MM.1S (cell line): ENCODE measurements around the gene CCDC28B.

Source experiments
- CTCF ChIP-seq: fragments of 300-600 bp; sonication (generic); IDR thresholded peaks from 2 replicates; pipeline ENCODE4 v1.5.1; 2016; ENCODE audit warnings: antibody characterized with exemption, low read length, mixed read lengths
- EZH2 ChIP-seq: fragments of 300-600 bp; sonication (generic); optimal IDR thresholded peaks from 2 replicates; pipeline ENCODE3; 2017; ENCODE audit warnings: low read depth, mild to moderate bottlenecking, antibody characterized with exemption, low read length, mixed read lengths
- EZH2phosphoT487 ChIP-seq: fragments of 300-600 bp; sonication (generic); IDR thresholded peaks from 2 replicates; pipeline ENCODE4 v1.6.1; 2018; ENCODE audit warnings: antibody characterized with exemption, low read length

- TF ChIP-seq CTCF (no peak), EZH2phosphoT487 (no peak), EZH2 (no peak)
Measured at GRCh38 chr1:32182060-32182459, 18.3 kb upstream of the CCDC28B start.
